IMR-90 (cell line): ENCODE data around the gene RHOU. TPM values are rescaled to one million over a fixed set of nuclear protein-coding genes. Genes with fewer than 3 reads are reported as not detected.
A peak's percentile ranks its signal among the peaks of the same experiment; 100 is the strongest.

Experiments used
- ATAC-seq: fragments of 200-7000 bp; cut with Tn5 transposase; 2 replicates; pipeline ENCODE4 v1.9.1; 2020; ENCODE audit warnings: low read depth, mild to moderate bottlenecking, moderate library complexity
- BruUV-seq: library from RNA; stranded (reverse); fragments of 400-500 nt; replicated peaks from 2 replicates; lab custom pipeline; 2021; lab: Mats Ljungman, UMichigan
- CTCF ChIA-PET: fragments of 300-600 bp; formaldehyde crosslinking; extraction: SDS; loops from one replicate; lab custom pipeline; 2021; ENCODE audit warnings: antibody characterized with exemption; lab: Yijun Ruan, JAX
- POLR2A ChIA-PET: fragments of 300-600 bp; sonication (Branson Sonifier 250); formaldehyde crosslinking; loops from one replicate; lab custom pipeline; 2022; ENCODE audit warnings: antibody characterized with exemption; ENCODE audit not compliant: unreplicated experiment; lab: Charles Lee
- DNase-seq: peaks from one replicate; pipeline ENCODE4 v3.0.0; 2013
- H2AFZ ChIP-seq: replicated peaks from 2 replicates; pipeline ENCODE3; 2013; ENCODE audit warnings: low read length, mild to moderate bottlenecking; ENCODE audit not compliant: poor library complexity
- H2AK5ac ChIP-seq: 2 replicates; pipeline ENCODE4 v1.6.1; 2013; ENCODE audit warnings: low read depth, low read length, inconsistent platforms
- H2AK9ac ChIP-seq: replicated peaks from 2 replicates; pipeline ENCODE3; 2013; ENCODE audit warnings: mild to moderate bottlenecking, low read depth, low read length, moderate library complexity; ENCODE audit not compliant: poor library complexity
- H2BK120ac ChIP-seq: 2 replicates; pipeline ENCODE4 v1.6.1; 2013; ENCODE audit warnings: low read depth, low read length, inconsistent platforms
- H2BK15ac ChIP-seq: 3 replicates; pipeline ENCODE4 v1.6.1; 2013; ENCODE audit warnings: low read depth, low read length, inconsistent platforms
- H2BK20ac ChIP-seq: 2 replicates; pipeline ENCODE4 v1.6.1; 2013; ENCODE audit warnings: low read depth, mild to moderate bottlenecking, inconsistent platforms, low read length, moderate library complexity
- H2BK5ac ChIP-seq: 2 replicates; pipeline ENCODE4 v1.6.1; 2013; ENCODE audit warnings: mild to moderate bottlenecking, low read depth, low read length, inconsistent platforms; ENCODE audit not compliant: poor library complexity, severe bottlenecking
- H3K14ac ChIP-seq: replicated peaks from 2 replicates; pipeline ENCODE4 v1.6.1; 2013; ENCODE audit warnings: low read depth, low read length, inconsistent platforms
- H3K18ac ChIP-seq: 2 replicates; pipeline ENCODE4 v1.6.1; 2013; ENCODE audit warnings: low read depth, low read length, control low read depth
- H3K23ac ChIP-seq: 2 replicates; pipeline ENCODE4 v1.6.1; 2013; ENCODE audit warnings: low read depth, low read length, inconsistent platforms
- H3K27ac ChIP-seq: 2 replicates; pipeline ENCODE4 v1.5.1; 2013; ENCODE audit warnings: mild to moderate bottlenecking, control low read depth, low read length; ENCODE audit not compliant: insufficient read depth
- H3K27me3 ChIP-seq: 2 replicates; pipeline ENCODE4 v1.6.1; 2013; ENCODE audit warnings: low read length; ENCODE audit not compliant: control insufficient read depth, insufficient read depth
- H3K36me3 ChIP-seq: 2 replicates; pipeline ENCODE4 v1.6.1; 2013; ENCODE audit warnings: low read length, mixed read lengths; ENCODE audit not compliant: control insufficient read depth, insufficient read depth
- H3K4ac ChIP-seq: 2 replicates; pipeline ENCODE4 v1.6.1; 2013; ENCODE audit warnings: low read depth, low read length, inconsistent platforms
- H3K4me1 ChIP-seq: 2 replicates; pipeline ENCODE4 v1.6.1; 2013; ENCODE audit warnings: low read length, mixed read lengths; ENCODE audit not compliant: control insufficient read depth, insufficient read depth
- H3K4me2 ChIP-seq: 2 replicates; pipeline ENCODE4 v1.6.1; 2013; ENCODE audit warnings: low read depth, mild to moderate bottlenecking, control low read depth, low read length, moderate library complexity
- H3K4me3 ChIP-seq: 2 replicates; pipeline ENCODE4 v1.5.1; 2013; ENCODE audit warnings: low read depth, mild to moderate bottlenecking, control low read depth, low read length, moderate library complexity; ENCODE audit not compliant: insufficient read depth
- H3K56ac ChIP-seq: 2 replicates; pipeline ENCODE4 v1.6.1; 2013; ENCODE audit warnings: low read length, inconsistent platforms; ENCODE audit not compliant: insufficient read depth; ENCODE audit errors: extremely low read depth
- H3K79me1 ChIP-seq, 2 experiments: 2 replicates each; pipeline ENCODE4 v1.6.1; 2013; ENCODE audit warnings: low read length in 2 of 2, inconsistent platforms in 1 of 2, low read depth in 1 of 2
- H3K9ac ChIP-seq: 2 replicates; pipeline ENCODE4 v1.6.1; 2013; ENCODE audit warnings: low read depth, low read length, control low read depth
- H3K9me1 ChIP-seq: 2 replicates; pipeline ENCODE4 v1.6.1; 2013; ENCODE audit warnings: low read length, inconsistent platforms; ENCODE audit not compliant: insufficient read depth
- H3K9me3 ChIP-seq: 2 replicates; pipeline ENCODE4 v1.6.1; 2013; ENCODE audit warnings: low read length; ENCODE audit not compliant: control insufficient read depth, insufficient read depth
- H4K20me1 ChIP-seq: 2 replicates; pipeline ENCODE4 v1.6.1; 2013; ENCODE audit warnings: low read length, inconsistent platforms; ENCODE audit not compliant: insufficient read depth
- H4K5ac ChIP-seq: 2 replicates; pipeline ENCODE4 v1.6.1; 2013; ENCODE audit warnings: mild to moderate bottlenecking, low read depth, low read length, control low read depth
- H4K8ac ChIP-seq, 2 experiments: 2 replicates each; pipeline ENCODE4 v1.6.1; 2013; ENCODE audit warnings: low read depth in 2 of 2, low read length in 2 of 2, control low read depth in 1 of 2, inconsistent platforms in 1 of 2
- H4K91ac ChIP-seq: 2 replicates; pipeline ENCODE4 v1.6.1; 2013; ENCODE audit warnings: low read depth, low read length, inconsistent platforms; ENCODE audit not compliant: insufficient read depth
- FOS ChIP-seq: fragments of 150-350 bp; IDR thresholded peaks from 2 replicates; pipeline ENCODE4 v1.6.1; 2016; ENCODE audit warnings: low read depth, low read length
- MAFK ChIP-seq: IDR thresholded peaks from 2 replicates; pipeline ENCODE4 v1.6.1; 2012; ENCODE audit warnings: low read depth, low read length, improper control_type of control experiment
- NFE2L2 ChIP-seq: fragments of 150-350 bp; IDR thresholded peaks from 2 replicates; pipeline ENCODE4 v1.6.1; 2016; ENCODE audit warnings: low read depth, mild to moderate bottlenecking, low read length
- POLR2A ChIP-seq: IDR thresholded peaks from 2 replicates; pipeline ENCODE4 v1.6.1; 2012; ENCODE audit warnings: mild to moderate bottlenecking, low read depth, low read length
- RAD21 ChIP-seq: IDR thresholded peaks from 2 replicates; pipeline ENCODE4 v1.6.1; 2012; ENCODE audit warnings: low read length, improper control_type of control experiment
- RCOR1 ChIP-seq: IDR thresholded peaks from 2 replicates; pipeline ENCODE4 v1.6.1; 2012; ENCODE audit warnings: mild to moderate bottlenecking, low read length, improper control_type of control experiment; ENCODE audit not compliant: insufficient replicate concordance
- SMC3 ChIP-seq: fragments of 150-350 bp; IDR thresholded peaks from 2 replicates; pipeline ENCODE4 v1.6.1; 2016; ENCODE audit warnings: low read depth, mild to moderate bottlenecking, antibody characterized with exemption, low read length, moderate library complexity
- USF2 ChIP-seq: fragments of 150-350 bp; IDR thresholded peaks from 2 replicates; pipeline ENCODE4 v1.6.1; 2017; ENCODE audit warnings: mild to moderate bottlenecking, antibody characterized with exemption, low read length, low read depth
- WGBS, 2 experiments: methylation state at CpG; one replicate each; pipeline versions ENCODE4 v1.1.5 to v1.1.7; 2013; ENCODE audit warnings: missing lambda C conversion rate in 2 of 2; ENCODE audit not compliant: insufficient read length in 1 of 2; ENCODE audit errors: extremely low coverage in 2 of 2; 5-methylcytosine and 5-hydroxymethylcytosine counted together
- dilution Hi-C: fragments of 300-500 bp; cut with HindIII; formaldehyde crosslinking; loops from one replicate; pipeline ENCODE4 v1.14.3; 2018; ENCODE audit warnings: low sequenced_read_pairs; ENCODE audit not compliant: unreplicated experiment
- in situ Hi-C: fragments of 300-500 bp; cut with MboI; formaldehyde crosslinking; loops from 3 replicates; pipeline ENCODE4 v1.14.3; 2019; ENCODE audit warnings: low sequenced_read_pairs, inconsistent platforms, mixed read lengths
- intact Hi-C: fragments of 100-400 bp; cut with micrococcal nuclease; formaldehyde crosslinking; loops from 2 replicates; pipeline ENCODE4 v1.10.0; 2022
- polyA plus RNA-seq, 3 experiments: library from polyadenylated mRNA; depleted of rRNA; stranded (reverse); fragments of >200 nt; gene quantifications; 2 replicates each; pipeline ENCODE4 v1.2.3, GENCODE V29; 2012; ENCODE audit warnings: low replicate concordance in 1 of 3
- total RNA-seq: library from RNA; depleted of rRNA; stranded (reverse); fragments of >200 nt; gene quantifications from 2 replicates; pipeline ENCODE4 v1.2.3, GENCODE V29; 2012

The RHOU gene
- total and polyA plus RNA-seq, 2 of the 4 experiments (the other 2 are of a cell fraction), result 0.44 to 0.72 TPM

GRCh38 chr1:228737601-228738041, 2.3 kb downstream of the RHOU start:
- Histone ChIP-seq H2BK5ac (no peak overlapping the region), H2AK9ac (no peak overlapping the region), H2AK5ac (no peak overlapping the region), H3K4me3 (no peak overlapping the region; the same call in 1 of the 2 replicates), H3K4ac (no peak overlapping the region), H3K14ac (no peak overlapping the region), H4K8ac (no peak overlapping the region), H3K79me1 (no peaks in the 10 kb centered on the region), H4K5ac (no peak overlapping the region), H3K27ac (no peak overlapping the region), H3K4me2 (peak overlapping the region; percentile 59; the same call in 1 of the 2 replicates), H2BK15ac (no peak overlapping the region), H3K56ac (no peak overlapping the region), H3K18ac (no peak overlapping the region), H4K20me1 (no peaks in the 10 kb centered on the region), H3K4me1 (no peaks in the 10 kb centered on the region; the same call in 1 of the 2 replicates), H3K9me3 (no peaks in the 10 kb centered on the region), H3K9me1 (no peaks in the 10 kb centered on the region), H3K27me3 (peaks cover 8% of the 10 kb centered on the region), H3K36me3 (peaks cover 29% of the 10 kb centered on the region), H2AFZ (no peak overlapping the region), H3K23ac (no peak overlapping the region), H4K91ac (no peak overlapping the region), H2BK120ac (no peak overlapping the region), H2BK20ac (no peak overlapping the region), H3K9ac (no peak overlapping the region)
- dilution Hi-C loops, result no loop called here
- ATAC-seq, result no peak
- ChIA-PET POLR2A (no interaction called here), CTCF (no interaction called here)
- no peak for DNase-seq
- in situ Hi-C loops, result loop anchor here (10.0 kb wide), 1 partner anchor 497 kb away; no protein-coding TSS in a partner anchor
- TF ChIP-seq SMC3 (no peak), NFE2L2 (no peak), USF2 (no peak), MAFK (no peak), POLR2A (no peak), RAD21 (no peak), FOS (no peak), RCOR1 (no peak)
- intact Hi-C loops, result loop anchor here (5.0 to 10.0 kb wide), 2 partner anchors 225 to 517 kb away; no protein-coding TSS in a partner anchor
- WGBS, 2 experiments, result 52% methylated on average over 5 of the region's 8 CpGs; no CpG with 5 or more reads in 1 of the 2 experiments
- no TSS peak for BruUV-seq
